ENCODE measurements around the gene SUN2. TPM values are rescaled to one million over a fixed set of nuclear protein-coding genes. Genes with fewer than 3 reads are reported as not detected.

SUN2 gene
- polyA plus RNA-seq, 1 donor from 2014 or later = 172 TPM

DNA sequence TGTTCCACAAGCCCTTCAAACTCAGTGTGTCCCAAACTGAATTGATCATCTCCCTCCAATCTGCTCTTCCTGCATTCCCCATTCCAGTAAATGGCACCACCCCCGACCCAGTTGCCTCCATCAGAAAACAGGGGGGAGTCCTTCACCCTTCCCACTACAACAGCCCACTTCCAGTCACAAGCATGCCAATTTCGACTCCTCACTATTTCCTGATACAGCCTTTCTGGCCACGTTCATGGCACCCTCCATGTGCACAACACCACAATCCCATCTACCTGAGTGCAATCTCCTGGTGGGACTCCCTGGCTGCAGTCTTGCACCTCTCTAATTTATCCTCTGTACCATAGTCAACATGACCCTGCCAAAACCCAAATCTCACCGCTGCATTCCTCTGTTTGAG, 39.8 kb upstream of the SUN2 start:
- H4K20me1 ChIP-seq (ENCODE audit: insufficient read depth) = no peaks in the 10 kb centered on the region

DNA sequence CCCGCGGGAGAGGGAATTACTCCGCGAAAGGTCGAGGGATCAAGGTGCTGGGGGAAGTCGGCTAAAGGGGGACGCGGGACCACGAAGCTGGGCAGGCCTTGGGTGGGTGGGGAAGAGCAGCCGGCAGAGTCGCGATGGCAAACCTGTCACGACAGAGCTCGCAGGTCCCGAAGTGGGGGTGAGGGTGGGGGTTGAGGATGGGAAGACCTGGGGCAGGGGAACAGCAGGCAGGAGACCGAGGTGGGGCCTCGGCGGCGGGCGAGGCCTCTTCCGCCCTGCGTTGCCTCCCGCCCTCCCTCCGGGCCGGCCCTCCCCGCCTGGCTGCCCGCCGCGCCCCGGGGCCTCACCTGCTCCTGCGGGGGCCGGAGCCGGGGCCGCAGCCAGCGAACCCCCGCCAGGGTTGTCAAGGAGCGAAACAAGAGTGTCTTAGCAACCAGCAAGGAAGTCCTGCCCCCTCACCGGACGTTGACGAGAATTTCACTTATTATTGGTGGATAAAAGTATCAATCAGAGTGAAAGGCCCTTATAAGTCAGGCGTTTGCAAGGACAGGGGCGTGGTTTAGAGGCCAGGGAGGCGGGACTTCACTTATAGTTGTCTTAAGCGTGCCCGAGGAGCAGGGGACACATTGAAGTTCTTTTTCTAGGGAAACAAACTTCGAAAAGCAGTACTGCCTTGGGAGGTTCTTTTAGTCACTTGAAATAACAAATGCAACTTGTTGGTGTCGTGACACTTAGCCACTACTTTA, 38.1 kb upstream of the SUN2 start, which contains the start of gene DNAL4:
Gene DNAL4 (minus strand): TSS at position 423 of the 746 bp plus-strand sequence. CDS start 11,412 bp downstream, outside the sequence.
- no peaks in the 10 kb centered on the region for H3F3A ChIP-seq (ENCODE audit: insufficient read depth, low read length, poor library complexity, severe bottlenecking)
- TF ChIP-seq, protein P1, sequence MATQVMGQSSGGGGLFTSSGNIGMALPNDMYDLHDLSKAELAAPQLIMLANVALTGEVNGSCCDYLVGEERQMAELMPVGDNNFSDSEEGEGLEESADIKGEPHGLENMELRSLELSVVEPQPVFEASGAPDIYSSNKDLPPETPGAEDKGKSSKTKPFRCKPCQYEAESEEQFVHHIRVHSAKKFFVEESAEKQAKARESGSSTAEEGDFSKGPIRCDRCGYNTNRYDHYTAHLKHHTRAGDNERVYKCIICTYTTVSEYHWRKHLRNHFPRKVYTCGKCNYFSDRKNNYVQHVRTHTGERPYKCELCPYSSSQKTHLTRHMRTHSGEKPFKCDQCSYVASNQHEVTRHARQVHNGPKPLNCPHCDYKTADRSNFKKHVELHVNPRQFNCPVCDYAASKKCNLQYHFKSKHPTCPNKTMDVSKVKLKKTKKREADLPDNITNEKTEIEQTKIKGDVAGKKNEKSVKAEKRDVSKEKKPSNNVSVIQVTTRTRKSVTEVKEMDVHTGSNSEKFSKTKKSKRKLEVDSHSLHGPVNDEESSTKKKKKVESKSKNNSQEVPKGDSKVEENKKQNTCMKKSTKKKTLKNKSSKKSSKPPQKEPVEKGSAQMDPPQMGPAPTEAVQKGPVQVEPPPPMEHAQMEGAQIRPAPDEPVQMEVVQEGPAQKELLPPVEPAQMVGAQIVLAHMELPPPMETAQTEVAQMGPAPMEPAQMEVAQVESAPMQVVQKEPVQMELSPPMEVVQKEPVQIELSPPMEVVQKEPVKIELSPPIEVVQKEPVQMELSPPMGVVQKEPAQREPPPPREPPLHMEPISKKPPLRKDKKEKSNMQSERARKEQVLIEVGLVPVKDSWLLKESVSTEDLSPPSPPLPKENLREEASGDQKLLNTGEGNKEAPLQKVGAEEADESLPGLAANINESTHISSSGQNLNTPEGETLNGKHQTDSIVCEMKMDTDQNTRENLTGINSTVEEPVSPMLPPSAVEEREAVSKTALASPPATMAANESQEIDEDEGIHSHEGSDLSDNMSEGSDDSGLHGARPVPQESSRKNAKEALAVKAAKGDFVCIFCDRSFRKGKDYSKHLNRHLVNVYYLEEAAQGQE (IDR thresholded peaks at IDR 0.05; ENCODE audit: borderline replicate concordance) = no peak
- TF ChIP-seq EZH2 (IDR thresholded peaks at IDR 0.05; ENCODE audit: borderline replicate concordance, insufficient read depth, low read length, poor library complexity, severe bottlenecking) (no peak), MXI1 (conservative IDR thresholded peaks at IDR 0.05; ENCODE audit: poor library complexity, severe bottlenecking) (peak; percentile 75), EP300 (conservative IDR thresholded peaks at IDR 0.05; ENCODE audit: poor library complexity, severe bottlenecking) (peak; percentile 50), TAF1 (IDR thresholded peaks at IDR 0.05; ENCODE audit: low read depth) (no peak), RAD21 (conservative IDR thresholded peaks at IDR 0.05) (no peak), SMC3 (conservative IDR thresholded peaks at IDR 0.05; ENCODE audit: poor library complexity) (no peak), POLR2AphosphoS5 (IDR thresholded peaks at IDR 0.05) (peak; percentile 65)
- TF ChIP-seq, protein P2, sequence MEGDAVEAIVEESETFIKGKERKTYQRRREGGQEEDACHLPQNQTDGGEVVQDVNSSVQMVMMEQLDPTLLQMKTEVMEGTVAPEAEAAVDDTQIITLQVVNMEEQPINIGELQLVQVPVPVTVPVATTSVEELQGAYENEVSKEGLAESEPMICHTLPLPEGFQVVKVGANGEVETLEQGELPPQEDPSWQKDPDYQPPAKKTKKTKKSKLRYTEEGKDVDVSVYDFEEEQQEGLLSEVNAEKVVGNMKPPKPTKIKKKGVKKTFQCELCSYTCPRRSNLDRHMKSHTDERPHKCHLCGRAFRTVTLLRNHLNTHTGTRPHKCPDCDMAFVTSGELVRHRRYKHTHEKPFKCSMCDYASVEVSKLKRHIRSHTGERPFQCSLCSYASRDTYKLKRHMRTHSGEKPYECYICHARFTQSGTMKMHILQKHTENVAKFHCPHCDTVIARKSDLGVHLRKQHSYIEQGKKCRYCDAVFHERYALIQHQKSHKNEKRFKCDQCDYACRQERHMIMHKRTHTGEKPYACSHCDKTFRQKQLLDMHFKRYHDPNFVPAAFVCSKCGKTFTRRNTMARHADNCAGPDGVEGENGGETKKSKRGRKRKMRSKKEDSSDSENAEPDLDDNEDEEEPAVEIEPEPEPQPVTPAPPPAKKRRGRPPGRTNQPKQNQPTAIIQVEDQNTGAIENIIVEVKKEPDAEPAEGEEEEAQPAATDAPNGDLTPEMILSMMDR (IDR thresholded peaks at IDR 0.05; ENCODE audit: poor library complexity, severe bottlenecking) = no peak
- H3K9me3 ChIP-seq (ENCODE audit: low read length) = no peaks in the 10 kb centered on the region
- H3K4me2 ChIP-seq (ENCODE audit: low read length) = peak within 1 kb of the TSS; percentile 80
- H2AFZ ChIP-seq (ENCODE audit: low read depth, low read length) = peak within 1 kb of the TSS; percentile 25
- H3K4me3 ChIP-seq (ENCODE audit: low read length) = peak within 1 kb of the TSS; percentile 78
- H3K27me3 ChIP-seq (ENCODE audit: insufficient read depth, low read depth, low read length) = no peaks in the 10 kb centered on the region
- H3K9ac ChIP-seq (ENCODE audit: low read length) = peak within 1 kb of the TSS; percentile 71
- no peaks in the 10 kb centered on the region for H3K9me2 ChIP-seq (ENCODE audit: insufficient read depth, low read length)
- no peaks in the 10 kb centered on the region for H4K20me1 ChIP-seq (ENCODE audit: insufficient read depth)
- no peaks in the 10 kb centered on the region for H3K36me3 ChIP-seq (ENCODE audit: insufficient read depth, low read length)
- H3K27ac ChIP-seq (ENCODE audit: low read length) = peak within 1 kb of the TSS; percentile 24
- H3K79me2 ChIP-seq (replicated peaks; ENCODE audit: insufficient read depth, low read length) = peaks cover 12% of the 10 kb centered on the region

More for the DNA sequence above, 39.8 kb upstream of the SUN2 start:
- Histone ChIP-seq H2AFZ (ENCODE audit: low read depth, low read length) (no peak overlapping the region), H3K9me2 (ENCODE audit: insufficient read depth, low read length) (no peaks in the 10 kb centered on the region), H3K9ac (ENCODE audit: low read length) (no peak overlapping the region), H3F3A (ENCODE audit: insufficient read depth, low read length, poor library complexity, severe bottlenecking) (no peaks in the 10 kb centered on the region), H3K27me3 (ENCODE audit: insufficient read depth, low read depth, low read length) (no peaks in the 10 kb centered on the region), H3K9me3 (ENCODE audit: low read length) (no peaks in the 10 kb centered on the region), H3K27ac (ENCODE audit: low read length) (no peak overlapping the region), H3K4me2 (ENCODE audit: low read length) (no peak overlapping the region), H3K4me3 (ENCODE audit: low read length) (no peak overlapping the region), H3K79me2 (replicated peaks; ENCODE audit: insufficient read depth, low read length) (peaks cover 12% of the 10 kb centered on the region), H3K36me3 (ENCODE audit: insufficient read depth, low read length) (no peaks in the 10 kb centered on the region)
- no peak for TF ChIP-seq EZH2 (IDR thresholded peaks at IDR 0.05; ENCODE audit: borderline replicate concordance, insufficient read depth, low read length, poor library complexity, severe bottlenecking)

Data from neural cell (in vitro differentiated cells).